B cell (primary cell): ENCODE data around the gene ZFAND6. TPM values are rescaled to one million over a fixed set of nuclear protein-coding genes. Genes with fewer than 3 reads are reported as not detected.
"Not testable (repeated sequence)": the region's sequence is repeated elsewhere in the genome, so short reads cannot be mapped to it uniquely, and the experiment has no call there.

Source experiments
- ATAC-seq: fragments of 200-7000 bp; cut with Tn5 transposase; one replicate; pipeline ENCODE4 v1.10.0; 2021; ENCODE audit warnings: low read depth, mild to moderate bottlenecking, moderate number of reproducible peaks, moderate library complexity
- CTCF ChIA-PET: fragments of 350-600 bp; sonication (Branson Sonifier 250); formaldehyde crosslinking; loops from one replicate; lab custom pipeline; 2021; ENCODE audit warnings: antibody characterized with exemption, inconsistent platforms; lab: Charles Lee
- POLR2A ChIA-PET: fragments of 350-600 bp; sonication (Branson Sonifier 250); formaldehyde crosslinking; loops from one replicate; lab custom pipeline; 2021; ENCODE audit warnings: antibody characterized with exemption; lab: Charles Lee
- DNase-seq: peaks from one replicate; pipeline ENCODE4 v3.0.0; 2013
- H2AFZ ChIP-seq: 2 replicates; pipeline ENCODE4 v1.6.1; 2012; ENCODE audit warnings: mild to moderate bottlenecking, low read depth, low read length; ENCODE audit not compliant: insufficient read depth, poor library complexity, severe bottlenecking
- H3K27ac ChIP-seq, 2 donors: 1 replicate in 1 of 2; 2 replicates in 1 of 2; pipeline ENCODE4 v1.5.1; 2012 to 2013; ENCODE audit warnings: low read length in 2 of 2, mild to moderate bottlenecking in 2 of 2, moderate library complexity in 1 of 2
- H3K27me3 ChIP-seq, 4 experiments: fragments of 200-600 bp in 1 of 4; sonication (generic) in 1 of 4; replicated peaks in 1 of 4; 1 replicate in 2 of 4; 2 replicates in 2 of 4; pipeline versions ENCODE4 v1.6.1 to v1.7.0; 2013 to 2016; ENCODE audit warnings: low read length in 3 of 4, mild to moderate bottlenecking in 2 of 4, mixed read lengths in 1 of 4, moderate library complexity in 1 of 4; ENCODE audit not compliant: insufficient read depth in 4 of 4, control insufficient read depth in 3 of 4; ENCODE audit errors: control extremely low read depth in 1 of 4
- H3K36me3 ChIP-seq, 2 experiments: replicated peaks in 1 of 2; 1 replicate in 1 of 2; 2 replicates in 1 of 2; pipeline versions ENCODE4 v1.6.1 to v1.7.1; 2013; ENCODE audit warnings: low read length in 1 of 2; ENCODE audit not compliant: insufficient read depth in 2 of 2, control insufficient read depth in 1 of 2; ENCODE audit errors: control extremely low read depth in 1 of 2, extremely low read depth in 1 of 2
- H3K4me1 ChIP-seq, 2 donors: fragments of 200-600 bp in 1 of 2; sonication (generic) in 1 of 2; 1 replicate in 1 of 2; 2 replicates in 1 of 2; pipeline versions ENCODE4 v1.5.1 to v1.6.1; 2013 to 2017; ENCODE audit warnings: low read length in 2 of 2; ENCODE audit not compliant: control insufficient read depth in 2 of 2, insufficient read depth in 2 of 2
- H3K4me2 ChIP-seq: replicated peaks from 2 replicates; pipeline ENCODE3; 2012; ENCODE audit warnings: mild to moderate bottlenecking, low read depth, low read length; ENCODE audit not compliant: poor library complexity, severe bottlenecking
- H3K4me3 ChIP-seq, 5 experiments: fragments of 200-600 bp in 1 of 5; sonication (generic) in 1 of 5; 1 replicate in 3 of 5; 2 replicates in 2 of 5; pipeline versions ENCODE4 v1.5.1 to v1.7.0; 2011 to 2016; ENCODE audit warnings: low read length in 4 of 5, mild to moderate bottlenecking in 4 of 5, low read depth in 2 of 5, control low read depth in 1 of 5, moderate library complexity in 1 of 5; ENCODE audit not compliant: insufficient read depth in 1 of 5; ENCODE audit errors: control extremely low read depth in 1 of 5, extremely low read depth in 1 of 5
- H3K79me2 ChIP-seq: fragments of 200-600 bp; sonication (generic); one replicate; pipeline ENCODE4 v1.6.0; 2016; ENCODE audit warnings: low read length; ENCODE audit not compliant: control insufficient read depth, insufficient read depth
- H3K9ac ChIP-seq: fragments of 200-600 bp; sonication (generic); 2 replicates; pipeline ENCODE4 v1.6.1; 2017; ENCODE audit warnings: mild to moderate bottlenecking, low read length, moderate library complexity
- H3K9me3 ChIP-seq, 3 donors: one replicate each; pipeline versions ENCODE4 v1.6.1 to v1.7.1; 2013; ENCODE audit warnings: low read length in 2 of 3; ENCODE audit not compliant: control insufficient read depth in 2 of 3, insufficient read depth in 1 of 3; ENCODE audit errors: control extremely low read depth in 1 of 3
- H4K20me1 ChIP-seq: 2 replicates; pipeline ENCODE4 v1.6.0; 2012; ENCODE audit warnings: mild to moderate bottlenecking, low read length; ENCODE audit not compliant: insufficient read depth, control insufficient read depth, poor library complexity, severe bottlenecking
- H3K27ac Mint-ChIP-seq: one replicate; pipeline ENCODE4 v1.8.0; 2021; ENCODE audit warnings: mixed read lengths
- H3K27me3 Mint-ChIP-seq: one replicate; pipeline ENCODE4 v1.8.0; 2021; ENCODE audit warnings: mixed read lengths
- H3K4me1 Mint-ChIP-seq: one replicate; pipeline ENCODE4 v1.8.0; 2021; ENCODE audit warnings: mixed read lengths
- H3K4me3 Mint-ChIP-seq: one replicate; pipeline ENCODE4 v1.8.0; 2021; ENCODE audit warnings: mixed read lengths
- H3K9me3 Mint-ChIP-seq: one replicate; pipeline ENCODE4 v1.8.0; 2022; ENCODE audit warnings: mixed read lengths; ENCODE audit not compliant: insufficient read depth
- CTCF ChIP-seq: fragments of 200-600 bp; IDR thresholded peaks from one replicate; pipeline ENCODE4 v1.8.0; 2022; ENCODE audit warnings: antibody characterized with exemption, mild to moderate bottlenecking
- EZH2 ChIP-seq: IDR thresholded peaks from 2 replicates; pipeline ENCODE4 v1.6.1; 2012; ENCODE audit warnings: borderline replicate concordance, low read depth, mild to moderate bottlenecking, moderate library complexity, low read length; ENCODE audit not compliant: insufficient read depth, poor library complexity, severe bottlenecking
- WGBS: methylation state at CpG from one replicate; pipeline ENCODE4 v1.1.5; 2013; ENCODE audit warnings: missing lambda C conversion rate; ENCODE audit not compliant: insufficient coverage; 5-methylcytosine and 5-hydroxymethylcytosine counted together
- intact Hi-C: fragments of 100-400 bp; cut with micrococcal nuclease; formaldehyde crosslinking; loops from one replicate; pipeline ENCODE4 v1.10.0; 2022
- polyA plus RNA-seq: library from polyadenylated mRNA; depleted of rRNA; stranded (reverse); fragments of >200 nt; gene quantifications from 2 replicates; pipeline ENCODE4 v1.2.3, GENCODE V29; 2012
- total RNA-seq, 2 donors: library from RNA; stranded (reverse); fragments of 120-200 nt in 1 of 2; gene quantifications; 1 replicate in 1 of 2; 2 replicates in 1 of 2; pipeline versions ENCODE4 v1.2.3 to v1.2.4, GENCODE V29; 2013 to 2022

ZFAND6 gene
- total and polyA plus RNA-seq, 2 donors (not counting 1 experiment from before 2014, with no cell fraction given) = 60.6 to 144 TPM

- H3K9ac ChIP-seq = no peak overlapping the region
- no peak overlapping the region for H2AFZ ChIP-seq
- TF ChIP-seq CTCF = no peak
- no peak for TF ChIP-seq EZH2
- intact Hi-C loops = no loop called here
- DNase-seq = no peak
- no peak overlapping the region for H3K27ac ChIP-seq
- Mint-ChIP-seq H3K4me3 (no peak overlapping the region), H3K4me1 (no peaks in the 10 kb centered on the region), H3K27me3 (no peaks in the 10 kb centered on the region), H3K27ac (no peak overlapping the region), H3K9me3 (no peaks in the 10 kb centered on the region)
- H4K20me1 ChIP-seq = no peaks in the 10 kb centered on the region
- H3K4me3 ChIP-seq = no peak overlapping the region
- no peaks in the 10 kb centered on the region for H3K4me1 ChIP-seq
- ATAC-seq = no peak
- ChIA-PET CTCF (no interaction called here), POLR2A (no interaction called here)
- H3K79me2 ChIP-seq = no peaks in the 10 kb centered on the region
- no peak overlapping the region for H3K4me2 ChIP-seq
- H3K9me3 ChIP-seq = peaks cover 0 to 3% (median 0%) of the 10 kb centered on the region in 3 donors
- H3K27me3 ChIP-seq = no peaks in the 10 kb centered on the region
- no peaks in the 10 kb centered on the region for H3K36me3 ChIP-seq
- no CpG with 5 or more reads among the region's 1 CpG for WGBS
These were observed 16.9 kb upstream of the ZFAND6 start for GRCh38 chr15:80042568-80042967.

GRCh38 chr15:80045219-80045618 lies 14.3 kb upstream of the ZFAND6 start:
- WGBS = 99% methylated on average over 8 of the region's 10 CpGs
- ATAC-seq, H3K27ac ChIP-seq, H3K4me1 ChIP-seq, H4K20me1 ChIP-seq, H3K4me3 ChIP-seq, H3K9ac ChIP-seq, H3K79me2 ChIP-seq, H3K4me1 Mint-ChIP-seq, intact Hi-C loops, H3K36me3 ChIP-seq, DNase-seq, H3K27me3 ChIP-seq, CTCF ChIA-PET, H3K4me3 Mint-ChIP-seq, H3K4me2 ChIP-seq, H3K9me3 ChIP-seq, H2AFZ ChIP-seq, H3K27me3 Mint-ChIP-seq, H3K27ac Mint-ChIP-seq, H3K9me3 Mint-ChIP-seq: not testable (repeated sequence)
- POLR2A ChIA-PET = interaction anchor here (0.6 to 0.7 kb wide), 2 partner anchors 15 to 116 kb away, joined by 3 to 5 read pairs; no protein-coding TSS in a partner anchor
